Ishikawa (cell line): Measurements from ENCODE around the gene KATNB1.

Experiments used
- CEBPB ChIP-seq: IDR thresholded peaks from 2 replicates; pipeline ENCODE4 v1.6.1; 2012
- FOXM1 ChIP-seq: IDR thresholded peaks from 2 replicates; pipeline ENCODE4 v1.6.1; 2012; ENCODE audit warnings: low read depth, borderline replicate concordance
- NFIC ChIP-seq: IDR thresholded peaks from 2 replicates; pipeline ENCODE4 v1.6.1; 2012
- RAD21 ChIP-seq: IDR thresholded peaks from 2 replicates; pipeline ENCODE4 v1.6.1; 2012; ENCODE audit warnings: low read depth
- TAF1 ChIP-seq: IDR thresholded peaks from 2 replicates; pipeline ENCODE4 v1.6.1; 2012; ENCODE audit warnings: low read depth, mild to moderate bottlenecking
- TCF12 ChIP-seq: IDR thresholded peaks from 2 replicates; pipeline ENCODE4 v1.6.1; 2012; ENCODE audit warnings: low read depth
- TEAD4 ChIP-seq: IDR thresholded peaks from 2 replicates; pipeline ENCODE4 v1.6.1; 2012
- YY1 ChIP-seq: IDR thresholded peaks from 2 replicates; pipeline ENCODE4 v1.6.1; 2012; ENCODE audit warnings: low read depth
- TF ChIP-seq, protein P1 (sequence below): IDR thresholded peaks from 2 replicates; pipeline ENCODE4 v1.6.1; 2012

DNA sequence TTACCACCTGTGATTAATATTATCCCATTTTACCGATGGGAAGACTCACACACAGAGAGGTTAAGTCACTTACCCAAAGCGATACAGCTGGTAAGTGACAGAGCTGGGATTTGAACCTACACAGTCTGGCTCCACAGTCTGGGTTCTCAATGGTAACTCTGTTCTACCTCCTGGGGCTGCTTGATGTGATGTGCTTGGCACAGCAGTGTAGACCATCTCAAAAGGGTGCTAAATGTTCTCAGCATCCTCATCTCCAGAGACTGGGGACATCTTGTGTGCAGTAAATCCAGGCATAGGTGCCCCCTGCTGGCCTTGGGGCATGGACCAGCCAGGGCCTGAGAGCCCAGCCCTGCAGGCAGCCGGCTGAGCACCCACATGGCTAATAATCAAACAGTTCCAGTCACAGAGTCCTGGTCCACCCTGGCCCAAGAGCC, 15.4 kb upstream of the KATNB1 start:
- peak; percentile 74 for TF ChIP-seq RAD21
- TF ChIP-seq, protein P1, sequence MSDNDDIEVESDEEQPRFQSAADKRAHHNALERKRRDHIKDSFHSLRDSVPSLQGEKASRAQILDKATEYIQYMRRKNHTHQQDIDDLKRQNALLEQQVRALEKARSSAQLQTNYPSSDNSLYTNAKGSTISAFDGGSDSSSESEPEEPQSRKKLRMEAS = no peak
- TF ChIP-seq TEAD4 = no peak
- TF ChIP-seq YY1 = no peak
- no peak for TF ChIP-seq TAF1
- TF ChIP-seq FOXM1 = no peak
- no peak for TF ChIP-seq NFIC
- TF ChIP-seq TCF12 = no peak
- TF ChIP-seq CEBPB = no peak
